Tibial nerve (tissue), 3 donors: ENCODE measurements around the gene PLXNA1.

ENCODE experiments used
- POLR2A ChIP-seq, 2 donors: fragments of 450-650 bp; IDR thresholded peaks; one replicate each; pipeline ENCODE4 v1.6.1; 2017; ENCODE audit warnings: antibody characterized with exemption in 2 of 2, mild to moderate bottlenecking in 2 of 2, moderate library complexity in 2 of 2
- TF ChIP-seq, protein P1 (sequence below), 5 experiments: fragments of 200-600 bp in 3 of 5; fragments of 450-650 bp in 2 of 5; sonication (generic) in 3 of 5; IDR thresholded peaks; one replicate each; pipeline ENCODE4 v1.5.1; 2016 to 2019; ENCODE audit warnings: antibody characterized with exemption in 5 of 5, mild to moderate bottlenecking in 3 of 5, moderate library complexity in 2 of 5

- TF ChIP-seq POLR2A (IDR thresholded peaks at IDR 0.05) = no peak
- TF ChIP-seq, protein P1, sequence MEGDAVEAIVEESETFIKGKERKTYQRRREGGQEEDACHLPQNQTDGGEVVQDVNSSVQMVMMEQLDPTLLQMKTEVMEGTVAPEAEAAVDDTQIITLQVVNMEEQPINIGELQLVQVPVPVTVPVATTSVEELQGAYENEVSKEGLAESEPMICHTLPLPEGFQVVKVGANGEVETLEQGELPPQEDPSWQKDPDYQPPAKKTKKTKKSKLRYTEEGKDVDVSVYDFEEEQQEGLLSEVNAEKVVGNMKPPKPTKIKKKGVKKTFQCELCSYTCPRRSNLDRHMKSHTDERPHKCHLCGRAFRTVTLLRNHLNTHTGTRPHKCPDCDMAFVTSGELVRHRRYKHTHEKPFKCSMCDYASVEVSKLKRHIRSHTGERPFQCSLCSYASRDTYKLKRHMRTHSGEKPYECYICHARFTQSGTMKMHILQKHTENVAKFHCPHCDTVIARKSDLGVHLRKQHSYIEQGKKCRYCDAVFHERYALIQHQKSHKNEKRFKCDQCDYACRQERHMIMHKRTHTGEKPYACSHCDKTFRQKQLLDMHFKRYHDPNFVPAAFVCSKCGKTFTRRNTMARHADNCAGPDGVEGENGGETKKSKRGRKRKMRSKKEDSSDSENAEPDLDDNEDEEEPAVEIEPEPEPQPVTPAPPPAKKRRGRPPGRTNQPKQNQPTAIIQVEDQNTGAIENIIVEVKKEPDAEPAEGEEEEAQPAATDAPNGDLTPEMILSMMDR (IDR thresholded peaks at IDR 0.05) = peak; percentile 74 to 96 (median 94)
Observed at GRCh38 chr3:126982471-126983175, at the start of gene PLXNA1.
